ENCODE measurements around the gene RPTOR. TPM values are rescaled to one million over a fixed set of nuclear protein-coding genes. Genes with fewer than 3 reads are reported as not detected.
"Not testable (repeated sequence)": the region's sequence is repeated elsewhere in the genome, so short reads cannot be mapped to it uniquely, and the experiment has no call there.

The RPTOR gene
- total RNA-seq, 1 donor, result 45.5 TPM

DNA sequence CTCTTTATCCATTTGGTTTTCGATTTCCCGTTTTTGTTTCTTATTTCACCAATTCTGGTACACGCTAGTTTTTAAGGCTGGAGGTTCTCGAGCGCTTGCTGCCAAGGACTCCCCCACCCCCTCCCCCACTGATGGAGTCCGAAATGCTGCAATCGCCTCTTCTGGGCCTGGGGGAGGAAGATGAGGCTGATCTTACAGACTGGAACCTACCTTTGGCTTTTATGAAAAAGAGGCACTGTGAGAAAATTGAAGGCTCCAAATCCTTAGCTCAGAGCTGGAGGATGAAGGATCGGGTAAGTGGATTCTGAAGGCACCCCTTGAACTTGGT lies 825 bp downstream of the RPTOR start:
- no peak for DNase-seq (ENCODE audit: low read depth in 2 of 3, low spot score in 2 of 3)

DNA sequence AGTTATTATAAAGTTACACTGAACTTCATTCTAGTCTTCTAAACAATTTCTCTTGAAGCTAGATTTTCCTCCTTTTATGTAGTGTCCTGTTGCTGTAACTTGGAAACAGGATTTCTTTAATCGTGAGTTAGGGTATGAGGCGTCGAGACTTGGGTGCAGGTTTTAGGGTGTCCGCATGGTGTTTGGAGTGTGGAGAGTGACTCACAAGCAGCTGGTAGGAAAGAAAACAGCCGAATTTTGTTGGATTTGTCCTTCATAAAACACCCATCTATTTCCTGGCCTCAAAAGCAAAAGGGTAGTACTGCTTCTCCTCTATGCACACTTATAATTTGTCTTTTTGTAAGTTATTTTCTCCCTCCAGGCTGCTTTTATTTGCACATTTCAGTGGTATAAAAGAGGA lies 1.6 kb downstream of the RPTOR start:
- no peak for DNase-seq (ENCODE audit: low read depth in 2 of 3, low spot score in 2 of 3)

DNA sequence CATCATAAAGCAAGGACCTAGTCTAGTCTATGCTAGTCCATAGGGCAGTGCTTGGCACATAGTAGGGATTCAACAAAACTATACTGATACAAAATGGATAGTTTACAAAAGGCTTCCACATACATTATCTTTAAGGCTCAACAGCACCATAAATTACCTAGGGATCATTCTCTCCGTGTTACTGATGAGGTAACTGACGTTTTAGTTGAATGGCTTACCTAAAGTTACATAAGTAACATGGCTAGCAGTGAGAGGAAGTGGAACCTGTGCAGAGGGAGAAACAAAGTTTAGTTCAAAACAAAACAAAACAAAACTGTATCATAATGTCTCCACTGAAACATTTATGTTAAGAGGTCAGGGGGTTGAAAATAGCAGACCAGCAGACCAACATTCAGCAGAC lies 7.9 kb downstream of the RPTOR start:
- DNase-seq (ENCODE audit: low read depth in 2 of 3, low spot score in 2 of 3), result no peak

DNA sequence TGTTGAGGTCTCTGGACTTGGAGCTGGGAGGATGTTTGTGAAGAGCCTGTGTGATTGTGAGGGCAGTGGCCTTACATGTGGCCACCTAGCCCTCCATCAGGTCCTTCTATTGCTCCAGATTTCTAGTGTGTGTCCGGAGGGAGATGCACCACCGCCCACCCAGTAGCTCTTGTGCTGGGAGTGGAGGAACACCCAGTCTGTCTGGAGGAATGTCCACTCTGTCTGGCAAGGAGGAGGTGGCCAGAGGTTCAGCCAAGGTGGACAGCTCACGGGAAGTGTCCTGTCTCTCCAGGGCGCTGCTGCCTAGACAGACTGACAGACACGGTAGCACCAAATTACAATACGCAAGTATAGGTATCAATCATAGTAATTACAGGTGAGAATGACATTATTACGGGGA lies 10.6 kb downstream of the RPTOR start:
- no peak for DNase-seq (ENCODE audit: low read depth in 2 of 3, low spot score in 2 of 3)

DNA sequence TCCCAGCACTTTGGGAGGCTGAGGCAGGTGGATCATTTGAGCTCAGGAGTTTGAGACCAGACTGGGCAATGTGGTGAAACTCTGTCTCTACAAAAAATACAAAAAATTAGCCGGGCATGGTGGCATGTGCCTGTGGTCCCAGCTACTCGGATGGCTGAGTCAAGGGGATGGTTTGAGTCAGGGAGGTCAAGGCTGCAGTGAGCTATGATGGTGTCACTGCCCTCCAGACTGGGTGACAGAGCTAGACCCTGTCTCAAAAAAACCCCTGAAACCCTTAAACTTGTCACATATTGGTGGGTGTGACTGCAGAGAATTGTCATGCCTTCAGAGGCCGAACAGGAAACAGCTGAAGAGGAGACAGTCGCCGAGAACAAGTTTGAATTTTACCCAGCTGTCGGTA lies 13.4 kb downstream of the RPTOR start:
- no peak for DNase-seq (ENCODE audit: low read depth in 2 of 3, low spot score in 2 of 3)

DNA sequence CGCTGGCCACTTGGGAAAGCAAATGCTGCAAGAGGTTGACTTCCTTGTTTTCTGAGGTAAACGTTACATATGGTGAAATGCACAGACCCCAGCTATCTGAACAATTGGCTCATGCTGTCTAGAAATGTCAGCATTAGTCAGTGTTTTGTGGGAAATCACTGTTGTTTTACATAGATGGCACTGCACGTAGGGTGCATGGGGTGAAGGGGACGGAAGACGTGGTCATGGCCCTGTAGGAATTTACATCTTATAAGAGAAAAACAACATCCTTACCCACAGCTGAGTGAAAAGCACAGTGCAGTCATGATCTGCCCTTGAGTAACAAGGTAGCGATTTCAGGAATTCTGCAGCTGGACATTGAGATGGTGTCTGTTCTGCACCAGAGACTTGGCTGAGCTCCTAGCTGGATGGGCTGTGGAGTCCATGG lies 15.2 kb downstream of the RPTOR start:
- DNase-seq (ENCODE audit: low read depth in 2 of 3, low spot score in 2 of 3), result no peak

DNA sequence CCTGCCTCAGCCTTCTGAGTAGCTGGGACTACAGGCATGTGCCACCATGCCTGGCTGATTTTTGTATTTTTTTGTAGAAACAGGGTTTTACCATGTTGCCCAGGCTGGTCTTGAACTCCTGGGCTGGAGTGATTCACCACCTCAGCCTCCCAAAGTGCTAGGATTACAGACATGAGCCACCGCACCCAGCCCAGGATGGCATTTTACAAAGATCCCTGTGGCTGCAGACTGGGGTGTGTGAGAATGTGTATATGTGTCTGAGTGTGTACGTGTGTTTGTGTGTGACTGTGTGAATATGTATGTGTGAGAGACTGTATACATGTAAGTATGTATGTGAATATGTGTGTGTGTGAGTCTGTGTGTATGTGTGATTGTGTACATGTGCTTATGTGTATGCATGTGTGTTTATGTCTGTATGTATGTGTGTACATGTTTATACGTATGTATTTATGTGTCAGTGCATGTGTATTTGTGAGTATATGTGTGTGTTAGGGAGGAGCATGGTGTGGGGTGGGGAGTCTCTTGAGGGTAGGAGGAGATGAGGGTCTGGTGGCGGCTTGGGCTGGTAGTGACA lies 17.0 kb downstream of the RPTOR start:
- no peak for DNase-seq (ENCODE audit: low read depth in 2 of 3, low spot score in 2 of 3)

DNA sequence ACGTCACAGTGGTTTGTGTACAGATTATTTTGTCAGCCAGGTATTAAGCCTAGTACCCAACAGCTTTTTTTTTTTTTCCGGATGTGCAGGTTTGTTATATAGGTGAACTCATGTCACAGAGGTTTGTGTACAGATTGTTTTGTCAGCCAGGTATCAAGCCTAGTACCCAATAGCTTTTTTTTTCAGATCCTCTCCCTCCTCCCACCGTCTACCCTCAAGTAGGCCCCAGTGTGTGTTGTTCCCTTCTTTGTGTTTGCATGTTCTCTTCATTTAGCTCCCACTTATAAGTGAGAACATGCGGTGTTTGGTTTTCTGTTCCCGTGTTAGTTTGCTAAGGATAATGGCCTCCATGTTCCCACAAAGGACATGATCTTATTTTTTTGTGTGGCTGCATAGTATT lies 19.9 kb downstream of the RPTOR start:
- DNase-seq (ENCODE audit: low read depth in 2 of 3, low spot score in 2 of 3), result no peak

DNA sequence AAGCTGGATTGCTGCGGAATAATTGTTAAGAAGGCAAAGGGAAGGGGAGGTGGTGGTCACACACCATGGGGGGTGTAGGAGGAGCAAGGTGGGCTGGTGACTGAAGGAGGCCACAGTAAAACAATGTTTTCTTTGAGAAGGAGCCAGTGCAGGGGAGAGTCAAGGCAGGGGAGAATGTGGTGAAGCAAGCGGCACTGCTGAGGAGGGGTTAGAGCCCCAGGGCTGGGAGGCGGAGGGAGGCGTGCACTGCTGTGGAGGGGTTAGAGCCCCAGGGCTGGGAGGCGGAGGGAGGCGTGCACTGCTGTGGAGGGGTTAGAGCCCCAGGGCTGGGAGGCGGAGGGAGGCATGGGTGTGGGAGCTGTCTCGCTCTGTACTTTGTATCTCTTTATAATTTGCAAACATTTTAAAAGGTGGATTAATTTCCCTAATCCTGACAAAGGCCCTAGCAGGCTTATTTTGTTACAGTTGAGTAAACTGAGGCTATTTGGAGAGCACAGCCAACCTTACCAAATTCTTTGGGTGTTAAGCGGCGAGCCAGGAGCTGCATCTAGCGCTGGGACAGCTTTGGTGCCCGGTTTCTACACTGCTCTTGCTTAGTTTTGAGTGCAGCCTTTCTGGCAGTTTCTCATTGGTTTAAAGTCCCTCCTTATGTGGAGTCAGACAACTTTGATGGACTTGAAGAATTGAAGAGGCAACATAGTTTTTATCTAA lies 20.9 kb downstream of the RPTOR start:
- DNase-seq (ENCODE audit: low read depth in 2 of 3, low spot score in 2 of 3), result no peak

DNA sequence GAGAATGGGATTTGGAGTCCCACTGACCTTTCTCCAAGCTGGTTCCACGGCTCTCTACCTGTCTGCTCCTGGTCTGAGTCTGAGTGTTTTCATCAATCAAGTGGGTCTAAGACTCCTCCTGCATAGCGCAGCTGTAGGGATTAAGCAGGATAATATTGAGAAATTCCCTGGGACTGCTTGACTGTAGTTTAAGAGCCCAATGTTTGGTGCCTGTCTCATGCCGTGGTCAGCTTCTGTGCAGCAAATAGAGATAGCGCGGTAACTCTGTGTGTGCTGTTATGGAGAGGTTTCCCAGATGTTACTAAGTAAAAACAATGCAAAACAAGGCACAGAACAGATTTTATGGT lies 21.4 kb downstream of the RPTOR start:
- DNase-seq (ENCODE audit: low read depth in 2 of 3, low spot score in 2 of 3), result no peak

DNA sequence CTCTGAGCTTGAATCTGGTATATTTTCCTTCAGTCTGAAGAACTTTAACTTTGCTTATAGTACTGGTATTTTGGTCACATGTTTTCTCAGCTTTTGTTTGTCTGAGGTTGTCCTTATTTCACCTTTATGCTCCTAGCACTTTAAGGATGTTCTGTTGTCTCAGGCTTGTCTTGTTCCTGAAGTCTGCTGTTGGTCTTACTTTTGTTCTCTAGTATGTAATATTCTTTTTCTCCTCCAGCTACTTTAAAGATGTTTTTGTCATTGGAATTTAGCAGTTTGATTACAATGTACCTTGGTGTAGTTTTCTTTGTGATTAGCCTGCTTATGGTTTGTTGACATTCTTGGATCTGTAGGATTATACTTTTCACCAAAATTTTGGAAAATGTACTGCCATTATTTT lies 23.6 kb downstream of the RPTOR start:
- no peak for DNase-seq (ENCODE audit: low read depth in 2 of 3, low spot score in 2 of 3)

DNA sequence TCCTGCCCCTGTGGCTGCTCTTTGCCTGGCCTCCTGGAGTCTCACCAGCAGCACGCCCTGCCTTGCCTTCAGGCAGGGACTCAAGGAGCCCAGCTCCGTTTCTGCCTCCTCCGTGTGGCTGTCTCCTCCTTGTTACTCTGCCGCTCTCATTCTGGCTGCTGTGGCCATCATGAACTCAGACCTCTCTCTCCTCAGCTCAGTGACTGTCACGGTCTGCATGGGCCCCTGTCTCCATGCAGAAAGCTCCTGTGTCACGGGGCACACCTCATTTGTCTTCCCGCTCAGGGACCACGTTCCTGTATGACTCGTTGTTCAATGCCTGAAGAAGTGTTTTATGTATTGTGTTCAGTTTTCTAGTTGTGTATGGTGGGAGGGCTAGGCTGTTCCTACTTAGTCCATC lies 25.3 kb downstream of the RPTOR start:
- DNase-seq (ENCODE audit: low read depth in 2 of 3, low spot score in 2 of 3), result no peak

DNA sequence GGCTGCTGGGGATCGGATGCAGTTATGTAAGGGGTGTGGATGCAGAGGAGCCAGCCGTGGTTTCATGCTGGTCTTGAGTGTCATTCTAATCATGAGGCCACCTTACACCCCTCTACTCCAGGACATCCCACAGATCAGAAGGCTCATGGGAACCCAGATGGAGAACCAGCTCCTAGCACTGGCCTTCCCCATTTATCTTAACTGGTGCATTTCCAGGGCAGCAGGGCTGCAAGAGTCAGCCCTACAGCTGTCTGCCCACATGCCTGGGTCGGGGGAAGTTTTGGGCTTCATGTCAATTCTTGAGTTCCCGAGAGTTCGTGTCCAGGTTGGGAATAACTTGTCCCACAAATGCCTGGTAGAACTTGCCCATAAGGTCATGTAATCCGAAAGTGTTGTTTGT lies 29.1 kb downstream of the RPTOR start:
- no peak for DNase-seq (ENCODE audit: low read depth in 2 of 3, low spot score in 2 of 3)

DNA sequence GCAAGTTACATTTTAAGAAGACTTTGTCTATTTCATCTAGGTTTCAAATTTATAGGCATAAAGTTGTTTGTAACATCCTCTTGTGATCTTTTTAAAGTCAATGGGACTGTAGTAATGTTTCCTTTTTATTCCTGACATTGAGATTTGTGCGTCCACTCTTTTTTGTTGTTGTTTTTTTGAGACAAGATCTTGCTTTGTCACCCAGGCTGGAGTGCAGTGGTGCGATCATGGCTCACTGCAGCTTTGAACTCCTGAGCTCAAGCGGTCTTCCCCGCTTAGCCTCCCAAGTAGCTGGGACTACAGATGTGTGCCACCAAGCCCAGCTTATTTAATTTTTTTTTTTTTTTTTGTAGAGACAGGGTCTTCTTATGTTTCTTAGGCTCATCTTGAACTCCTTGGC lies 29.9 kb downstream of the RPTOR start:
- DNase-seq (ENCODE audit: low read depth in 2 of 3, low spot score in 2 of 3), result no peak

DNA sequence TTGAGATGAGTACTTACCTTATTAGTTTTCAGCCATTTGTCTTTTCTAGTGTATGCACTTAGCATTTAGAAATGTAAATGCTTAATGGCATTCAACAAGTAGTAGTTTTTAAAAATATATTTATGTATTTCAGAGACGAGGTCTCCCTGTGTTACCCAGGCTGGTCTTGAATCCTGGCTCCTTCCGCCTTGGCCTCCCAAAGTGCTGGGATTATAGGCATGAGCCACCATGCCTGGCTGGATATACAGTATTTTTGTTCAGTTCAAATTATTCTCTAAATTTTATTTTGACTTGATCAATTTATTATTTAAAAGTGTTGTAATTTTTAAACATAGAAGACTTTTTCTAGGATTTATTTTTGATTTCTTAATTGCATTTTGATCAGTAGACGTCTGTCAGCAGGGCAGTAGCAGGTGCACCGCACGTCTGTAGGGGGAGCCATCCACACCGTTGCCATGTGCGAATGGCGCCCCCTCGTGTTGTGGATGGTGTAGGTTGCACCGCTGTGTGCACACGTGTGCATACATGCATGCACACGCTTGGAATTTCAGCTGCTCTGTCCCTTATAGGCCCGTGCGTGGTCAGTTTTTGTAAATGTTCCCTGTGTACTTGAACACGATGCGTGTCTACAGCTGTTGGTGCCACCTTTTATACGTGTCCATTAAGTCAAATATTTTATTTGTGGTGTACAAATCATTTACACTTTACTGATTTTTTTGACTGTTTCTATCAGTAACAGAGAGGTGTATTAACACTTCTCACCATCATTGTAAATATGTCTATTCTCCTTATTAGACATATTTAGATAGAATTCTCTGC lies 30.6 kb downstream of the RPTOR start:
- DNase-seq (ENCODE audit: low read depth in 2 of 3, low spot score in 2 of 3), result peak; percentile 73 to 94 (median 90)

DNA sequence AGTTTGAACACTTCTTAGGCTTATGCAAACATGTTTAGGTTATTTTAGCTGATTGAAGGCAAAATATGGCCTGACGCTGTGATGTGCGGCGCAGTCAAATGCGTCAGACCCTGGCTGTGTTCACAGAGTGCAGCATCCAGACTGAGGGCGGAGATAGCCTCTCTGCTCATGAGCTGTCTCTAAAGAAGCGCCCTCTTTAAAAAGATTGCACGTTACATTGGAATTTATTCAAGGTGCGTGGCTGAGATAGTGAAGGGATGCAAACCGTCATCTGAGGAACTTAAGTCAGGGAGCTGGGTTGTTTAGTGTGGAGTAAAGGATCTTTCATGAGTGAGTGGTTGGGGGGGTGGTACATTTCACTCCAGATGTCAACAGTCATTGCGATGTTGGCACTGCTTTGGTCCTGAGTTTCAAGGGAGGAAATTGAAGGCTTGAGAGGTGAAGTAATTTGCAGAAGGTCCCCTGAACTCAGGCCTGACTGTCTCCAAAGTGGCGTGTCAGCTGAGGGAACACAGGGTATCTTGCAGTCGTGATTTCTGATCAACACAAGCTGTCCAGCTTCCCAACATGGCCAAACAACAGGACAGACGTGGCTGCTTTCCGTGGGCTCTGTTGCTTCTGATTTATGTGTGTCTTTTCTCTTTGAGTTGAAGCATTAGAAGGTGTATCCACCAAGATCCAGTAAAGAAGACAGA lies 33.4 kb downstream of the RPTOR start:
- DNase-seq (ENCODE audit: low read depth in 2 of 3, low spot score in 2 of 3), result no peak

DNA sequence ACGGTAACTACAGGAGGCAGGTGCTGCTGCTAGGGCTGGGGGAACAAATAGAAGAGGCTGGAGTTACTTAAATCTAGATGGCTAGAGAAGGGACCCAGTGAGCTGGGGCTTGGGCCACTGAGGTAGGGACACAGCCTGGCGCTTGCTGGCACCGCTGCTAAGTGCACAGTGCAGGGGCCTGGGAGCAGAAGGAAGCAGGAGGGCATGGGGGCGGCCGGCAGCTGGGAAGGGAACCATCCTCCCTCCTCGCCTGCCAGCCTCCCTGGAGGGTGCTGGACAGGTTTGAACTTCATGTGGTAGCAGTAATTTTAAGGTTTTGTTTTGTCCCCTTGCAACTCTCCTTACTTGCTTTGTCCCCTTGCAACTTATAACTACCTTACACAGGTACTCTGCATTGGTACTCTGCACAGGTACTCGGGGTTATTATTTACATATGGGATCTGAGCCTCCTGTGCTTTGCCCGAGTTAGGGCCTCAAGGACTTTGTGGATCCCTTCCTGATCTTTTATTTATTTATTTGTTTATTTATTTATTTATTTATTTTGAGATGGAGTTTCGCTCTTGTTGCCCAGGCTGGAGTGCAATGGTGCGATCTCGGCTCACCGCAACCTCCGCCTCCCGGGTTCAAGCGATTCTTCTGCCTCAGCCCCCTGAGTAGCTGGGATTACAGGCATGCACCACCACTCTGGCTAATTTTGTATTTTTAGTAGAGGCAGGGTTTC lies 34.2 kb downstream of the RPTOR start:
- DNase-seq (ENCODE audit: low read depth in 2 of 3, low spot score in 2 of 3), result not testable (repeated sequence)

DNA sequence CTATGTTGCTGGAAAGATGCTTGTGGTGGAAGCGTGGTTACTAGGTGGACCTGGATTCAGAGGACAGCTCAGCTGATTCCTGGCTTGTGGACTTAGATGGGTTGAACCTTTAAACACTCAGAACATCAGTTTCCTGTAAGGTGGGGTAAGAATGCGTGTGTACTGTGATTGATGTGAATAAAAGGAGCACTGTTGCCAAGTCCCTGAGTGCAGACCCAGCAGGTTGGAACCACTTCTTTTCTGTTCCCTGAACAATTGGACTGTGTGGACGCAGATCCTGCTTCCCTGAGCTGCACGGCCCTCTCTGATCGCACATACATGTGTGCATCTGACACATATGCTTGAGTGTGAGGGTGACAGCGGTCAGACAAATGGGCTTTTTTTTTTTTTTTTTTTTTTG lies 37.5 kb downstream of the RPTOR start:
- no peak for DNase-seq (ENCODE audit: low read depth in 2 of 3, low spot score in 2 of 3)

DNA sequence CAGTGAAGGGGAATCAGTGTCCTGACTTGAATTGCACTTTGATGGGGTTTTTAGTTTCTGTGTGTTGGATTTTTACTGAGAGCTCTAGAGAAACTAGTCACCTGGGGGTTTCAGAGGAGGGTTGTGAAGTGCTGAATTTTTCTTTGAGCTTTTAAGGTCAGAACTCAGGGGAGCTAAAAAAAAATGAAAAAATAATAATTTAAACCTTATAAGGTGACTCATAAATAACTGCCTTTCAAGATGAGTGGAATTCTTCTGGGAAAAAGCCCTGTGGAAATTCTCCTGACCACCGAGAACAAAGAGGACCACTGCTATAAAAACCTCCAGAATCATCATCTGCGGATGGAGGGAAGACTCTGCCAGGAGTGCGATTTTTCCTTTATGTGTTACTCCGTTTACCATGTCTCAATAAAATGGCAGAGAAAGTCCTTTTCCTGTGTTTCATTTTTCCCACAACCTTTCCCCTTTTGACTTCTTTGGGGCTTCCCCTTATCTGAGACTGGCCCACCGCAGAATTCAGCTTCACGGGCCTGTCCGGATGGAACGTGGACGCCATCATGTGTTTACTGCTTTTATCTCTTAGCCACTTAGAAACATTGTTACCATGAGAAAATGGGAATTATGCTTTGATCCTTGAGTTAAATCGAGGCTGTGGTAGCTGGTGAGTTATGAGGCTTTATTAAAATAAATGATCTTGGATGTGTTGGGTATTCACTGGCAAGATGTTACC lies 39.7 kb downstream of the RPTOR start:
- DNase-seq (ENCODE audit: low read depth in 2 of 3, low spot score in 2 of 3), result no peak

Data from hematopoietic multipotent progenitor cell (in vitro differentiated cells).